Measurements from ENCODE around the gene RFX2. TPM values are rescaled to one million over a fixed set of nuclear protein-coding genes. Genes with fewer than 3 reads are reported as not detected.

Gene RFX2
- total and polyA plus RNA-seq, 9 of the 15 experiments (the other 6 are each of a cell fraction or from before 2014, with no cell fraction given) = 3.6 to 18.7 (median 8.7) TPM

DNA sequence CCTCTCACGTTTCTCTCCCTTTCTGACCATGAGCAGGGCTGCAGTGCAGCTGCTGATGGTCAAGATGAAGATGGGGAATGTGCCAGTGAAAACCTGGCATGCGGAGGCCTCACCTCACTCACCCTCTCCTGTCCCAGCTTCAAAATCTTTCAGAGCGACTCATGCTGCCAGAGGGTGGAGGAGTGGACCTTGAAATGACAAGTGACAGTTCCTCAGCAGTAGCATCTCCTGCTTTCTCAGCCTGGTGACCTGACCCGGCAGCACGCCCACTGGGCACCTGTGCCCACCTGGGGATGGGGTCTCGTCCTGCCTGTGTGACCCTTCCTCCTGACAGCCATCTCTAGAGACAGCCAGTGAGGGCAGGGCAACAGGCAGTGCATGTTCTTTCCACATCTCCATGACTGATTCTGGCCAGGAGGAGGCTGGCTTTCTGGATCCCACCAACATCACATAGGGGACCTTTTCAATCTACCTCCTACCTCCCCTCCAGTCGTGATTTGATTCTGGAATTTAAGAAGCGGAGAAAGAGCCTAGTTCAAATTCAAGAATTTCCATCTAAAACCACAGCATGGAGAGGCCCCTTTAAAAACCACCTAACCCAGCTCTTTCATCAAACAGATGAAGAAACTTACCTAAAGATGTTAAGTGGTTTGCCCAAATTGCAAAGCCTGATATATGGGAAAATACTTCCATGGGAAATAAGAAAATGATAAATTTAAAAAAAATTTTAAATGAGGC, 45.8 kb downstream of the RFX2 start:
- no peak overlapping the region for H3K4me2 ChIP-seq (ENCODE audit: insufficient read depth, low read length)
- H2AFZ ChIP-seq (ENCODE audit: low read depth, low read length) = no peak overlapping the region
- H3K9ac ChIP-seq (ENCODE audit: insufficient read depth in 1 of 2, low read depth in 2 of 2, low read length in 2 of 2) = peak overlapping the region; percentile 8 to 57; a peak in 1 of 4 replicates
- ChIA-PET CTCF (ENCODE audit: low intra/inter-chr PET ratio) (interaction anchor here (0.6 kb wide), 1 partner anchor 46 kb away, joined by 4 read pairs; the partner anchor contains the start of gene RFX2), POLR2A (no interaction called here)
- H3K27ac ChIP-seq (ENCODE audit: extremely low read depth, low read depth, low read length) = peak overlapping the region; percentile 75; the same call in 2 of the 3 replicates
- no peaks in the 10 kb centered on the region for H4K20me1 ChIP-seq (replicated peaks; ENCODE audit: control insufficient read depth, insufficient read depth, low read length)
- intact Hi-C loops (cut with micrococcal nuclease) = loop anchor here (2.0 kb wide), 1 partner anchor 46 kb away; the partner anchor contains the start of gene RFX2
- in situ Hi-C loops (cut with MboI) = no loop called here
- H3K4me3 ChIP-seq = no peak overlapping the region
- WGBS (ENCODE audit: insufficient coverage, low coverage, missing lambda C conversion rate) = 85% methylated on average over 8 of the region's 8 CpGs
- ATAC-seq (no peak), FAIRE-seq (no peak), DNase-seq (ENCODE audit: extremely low read depth in 1 of 4, low spot score in 3 of 4) (no peak)
- H3K4me1 ChIP-seq (replicated peaks in 1 of 2; ENCODE audit: control insufficient read depth in 2 of 2, insufficient read depth in 2 of 2, low read length in 2 of 2) = peaks cover 57 to 73% of the 10 kb centered on the region in 2 experiments
- no peaks in the 10 kb centered on the region for H3K9me1 ChIP-seq (ENCODE audit: control insufficient read depth, insufficient read depth, low read length)
- H3K9me3 ChIP-seq (replicated peaks; ENCODE audit: control insufficient read depth, insufficient read depth, low read depth, low read length) = no peaks in the 10 kb centered on the region
- no TSS peak for BruUV-seq (replicated peaks)
- no peaks in the 10 kb centered on the region for H3K27me3 ChIP-seq (ENCODE audit: control insufficient read depth in 2 of 2, insufficient read depth in 2 of 2, low read length in 2 of 2)
- peaks cover 45% of the 10 kb centered on the region for H3K79me2 ChIP-seq (ENCODE audit: control insufficient read depth, insufficient read depth, low read length)
- no peaks in the 10 kb centered on the region; the same call in 2 of the 3 replicates for H3K36me3 ChIP-seq (ENCODE audit: control insufficient read depth, insufficient read depth, low read length)
- TF ChIP-seq RBFOX2 (IDR thresholded peaks at IDR 0.05; ENCODE audit: low read depth, low read length) = no peak
- no peak for TF ChIP-seq SMAD1 (IDR thresholded peaks at IDR 0.05; ENCODE audit: low read depth, low read length, partially characterized antibody)
- no peak for TF ChIP-seq E2F3 (CRISPR knock-in tag; IDR thresholded peaks at IDR 0.05)
- no peak for TF ChIP-seq TEAD4 (IDR thresholded peaks at IDR 0.05; ENCODE audit: low read length)
- no peak for TF ChIP-seq TEAD4 (CRISPR knock-in tag; IDR thresholded peaks at IDR 0.05; ENCODE audit: borderline replicate concordance)
- no peak for TF ChIP-seq HIVEP1 (CRISPR knock-in tag; IDR thresholded peaks at IDR 0.05)
- no peak for TF ChIP-seq IFI16 (CRISPR knock-in tag; IDR thresholded peaks at IDR 0.05)
- no peak for TF ChIP-seq DIDO1 (tag; IDR thresholded peaks at IDR 0.05; ENCODE audit: low read depth)
- no peak for TF ChIP-seq ZNF280B (CRISPR knock-in tag; IDR thresholded peaks at IDR 0.05)
- no peak for TF ChIP-seq ZNF311 (CRISPR knock-in tag; IDR thresholded peaks at IDR 0.05)
- no peak for TF ChIP-seq SNIP1 (IDR thresholded peaks at IDR 0.05; ENCODE audit: low read depth)
- TF ChIP-seq U2AF1 (optimal IDR thresholded peaks at IDR 0.05; ENCODE audit: low read depth, low read length) = no peak
- no peak for TF ChIP-seq TAF15 (IDR thresholded peaks at IDR 0.05; ENCODE audit: low read depth, low read length)
- TF ChIP-seq TCF7L2 (IDR thresholded peaks at IDR 0.05; ENCODE audit: low read depth, low read length) = 0 out of 2 replicates have a peak, but pooled peaks have one; percentile 10
- no peak for TF ChIP-seq KLF1 (tag; IDR thresholded peaks at IDR 0.05)
- TF ChIP-seq HNRNPLL (IDR thresholded peaks at IDR 0.05; ENCODE audit: low read depth, low read length, poor library complexity, severe bottlenecking) = no peak
- TF ChIP-seq POLR2A (conservative IDR thresholded peaks at IDR 0.05) = no peak
- TF ChIP-seq MAZ (CRISPR knock-in tag; conservative IDR thresholded peaks at IDR 0.05 in 1 of 2, IDR thresholded peaks at IDR 0.05 in 1 of 2) = no peak
- no peak for TF ChIP-seq ZNF436 (CRISPR knock-in tag; IDR thresholded peaks at IDR 0.05)
- TF ChIP-seq BRCA1 (IDR thresholded peaks at IDR 0.05) = no peak
- 0 out of 2 replicates have a peak, but pooled peaks have one; percentile 25 for TF ChIP-seq BRCA1 (CRISPR knock-in tag; IDR thresholded peaks at IDR 0.05)
- no peak for TF ChIP-seq TAF1 (IDR thresholded peaks at IDR 0.05; ENCODE audit: control insufficient read depth, extremely low read depth, insufficient read depth, low read length, severe bottlenecking)
